Left ventricle myocardium inferior (tissue), 1 donor: ENCODE measurements around the gene PCAT6. TPM values are rescaled to one million over a fixed set of nuclear protein-coding genes. Genes with fewer than 3 reads are reported as not detected.

Experiments used
- DNase-seq: peaks from one replicate; pipeline ENCODE4 v3.0.0-alpha.2; 2020
- H3K27ac ChIP-seq: fragments of 200-600 bp; replicated peaks from 2 replicates; pipeline ENCODE4 v1.8.0; 2021
- H3K27me3 ChIP-seq: fragments of 200-600 bp; 2 replicates; pipeline ENCODE4 v1.8.0; 2021; ENCODE audit warnings: low read depth
- H3K36me3 ChIP-seq: fragments of 200-600 bp; 2 replicates; pipeline ENCODE4 v1.8.0; 2021
- H3K4me1 ChIP-seq: fragments of 200-600 bp; 2 replicates; pipeline ENCODE4 v1.8.0; 2021
- H3K4me3 ChIP-seq: fragments of 200-600 bp; 2 replicates; pipeline ENCODE4 v1.8.0; 2021; ENCODE audit warnings: mild to moderate bottlenecking, moderate library complexity
- H3K9me3 ChIP-seq: fragments of 200-600 bp; replicated peaks from 2 replicates; pipeline ENCODE4 v1.8.0; 2021
- CTCF ChIP-seq: fragments of 200-600 bp; IDR thresholded peaks from 2 replicates; pipeline ENCODE4 v1.8.0; 2021; ENCODE audit warnings: antibody characterized with exemption, mild to moderate bottlenecking, borderline replicate concordance
- intact Hi-C: fragments of 100-400 bp; cut with micrococcal nuclease; formaldehyde crosslinking; loops from one replicate; pipeline ENCODE4 v1.11.0; 2022
- total RNA-seq: library from RNA; stranded (reverse); fragmentation: NEBNext Ultra II Directional; extraction: Animal tissue kit (Norgen Biotek cat#: 25700); gene quantifications from one replicate; pipeline ENCODE4 v1.2.1, GENCODE V29; 2021
- donor health status: DM: no; HTN: yes; CAD: no; lungs with severe emphysema.

Gene PCAT6
- total RNA-seq, 1 donor from 2014 or later = 1.0 TPM

- no peaks in the 10 kb centered on the region for H3K27me3 ChIP-seq
- no peaks in the 10 kb centered on the region for H3K9me3 ChIP-seq
- H3K27ac ChIP-seq = no peak overlapping the region
- TF ChIP-seq CTCF = no peak
- intact Hi-C loops = no loop called here
- DNase-seq = no peak
- H3K4me1 ChIP-seq = peaks cover 27% of the 10 kb centered on the region
- H3K4me3 ChIP-seq = no peak overlapping the region
- H3K36me3 ChIP-seq = no peaks in the 10 kb centered on the region
These were observed 12.5 kb upstream of the PCAT6 start for GRCh38 chr1:202798260-202798659.

- H3K36me3 ChIP-seq = no peaks in the 10 kb centered on the region
- no peak for DNase-seq
- peaks cover 33% of the 10 kb centered on the region for H3K4me1 ChIP-seq
- H3K4me3 ChIP-seq = no peak overlapping the region
- H3K9me3 ChIP-seq = no peaks in the 10 kb centered on the region
- H3K27me3 ChIP-seq = no peaks in the 10 kb centered on the region
- no peak for TF ChIP-seq CTCF
- no peak overlapping the region for H3K27ac ChIP-seq
- intact Hi-C loops = no loop called here
These were observed 11.9 kb upstream of the PCAT6 start for GRCh38 chr1:202798792-202799331.

GRCh38 chr1:202800742-202801141 lies 10.0 kb upstream of the PCAT6 start:
- Histone ChIP-seq H3K4me1 (peaks cover 25% of the 10 kb centered on the region), H3K36me3 (no peaks in the 10 kb centered on the region), H3K4me3 (no peak overlapping the region), H3K9me3 (no peaks in the 10 kb centered on the region), H3K27me3 (no peaks in the 10 kb centered on the region), H3K27ac (no peak overlapping the region)
- no peak for TF ChIP-seq CTCF
- intact Hi-C loops = no loop called here
- DNase-seq = no peak

GRCh38 chr1:202801175-202801574 lies 9.6 kb upstream of the PCAT6 start:
- Histone ChIP-seq H3K27me3 (no peaks in the 10 kb centered on the region), H3K9me3 (no peaks in the 10 kb centered on the region), H3K36me3 (no peaks in the 10 kb centered on the region), H3K27ac (no peak overlapping the region), H3K4me3 (no peak overlapping the region), H3K4me1 (peaks cover 28% of the 10 kb centered on the region)
- TF ChIP-seq CTCF = no peak
- intact Hi-C loops = no loop called here
- DNase-seq = no peak

- peaks cover 32% of the 10 kb centered on the region for H3K4me1 ChIP-seq
- H3K36me3 ChIP-seq = no peaks in the 10 kb centered on the region
- intact Hi-C loops = no loop called here
- H3K27me3 ChIP-seq = no peaks in the 10 kb centered on the region
- H3K4me3 ChIP-seq = no peak overlapping the region
- H3K9me3 ChIP-seq = no peaks in the 10 kb centered on the region
- no peak for TF ChIP-seq CTCF
- DNase-seq = no peak
- no peak overlapping the region for H3K27ac ChIP-seq
These were observed 8.7 kb upstream of the PCAT6 start for GRCh38 chr1:202802034-202802433.
